CD4-positive, alpha-beta T cell (primary cell): ENCODE results near the gene MYRFL. TPM values are rescaled to one million over a fixed set of nuclear protein-coding genes. Genes with fewer than 3 reads are reported as not detected.

Source experiments
- ATAC-seq: fragments of 200-7000 bp; cut with Tn5 transposase; one replicate; pipeline ENCODE4 v1.10.0; 2022; ENCODE audit warnings: mild to moderate bottlenecking; ENCODE audit not compliant: poor library complexity
- CTCF ChIA-PET: fragments of 350-600 bp; sonication (Branson Sonifier 250); formaldehyde crosslinking; loops from one replicate; lab custom pipeline; 2021; ENCODE audit warnings: antibody characterized with exemption, inconsistent platforms; lab: Charles Lee
- POLR2A ChIA-PET: fragments of 350-600 bp; sonication (Branson Sonifier 250); formaldehyde crosslinking; loops from one replicate; lab custom pipeline; 2021; ENCODE audit warnings: antibody characterized with exemption, inconsistent platforms; lab: Charles Lee
- DNase-seq, 14 experiments: peaks; one replicate each; pipeline ENCODE4 v3.0.0-alpha.2; 2013 to 2020; ENCODE audit warnings: mixed read lengths in 2 of 14
- H3K27ac ChIP-seq, 2 donors: one replicate each; pipeline versions ENCODE4 v1.5.1 to v1.7.0; 2013; ENCODE audit warnings: low read length in 2 of 2, low read depth in 1 of 2, mild to moderate bottlenecking in 1 of 2
- H3K27me3 ChIP-seq, 2 experiments: 1 replicate in 1 of 2; 2 replicates in 1 of 2; pipeline versions ENCODE4 v1.6.1 to v1.7.0; 2013; ENCODE audit warnings: low read length in 2 of 2, control low read depth in 1 of 2, mild to moderate bottlenecking in 1 of 2, moderate library complexity in 1 of 2; ENCODE audit not compliant: insufficient read depth in 2 of 2, control insufficient read depth in 1 of 2
- H3K36me3 ChIP-seq: one replicate; pipeline ENCODE4 v1.6.1; 2013; ENCODE audit warnings: low read length, control low read depth; ENCODE audit not compliant: insufficient read depth
- H3K4me1 ChIP-seq: one replicate; pipeline ENCODE4 v1.6.1; 2013; ENCODE audit warnings: low read length, control low read depth; ENCODE audit not compliant: insufficient read depth
- H3K4me3 ChIP-seq: one replicate; pipeline ENCODE4 v1.5.1; 2013; ENCODE audit warnings: mild to moderate bottlenecking, low read length, moderate library complexity
- H3K9me3 ChIP-seq, 2 experiments: 1 replicate in 1 of 2; 2 replicates in 1 of 2; pipeline versions ENCODE4 v1.6.1 to v1.7.0; 2013; ENCODE audit warnings: low read length in 2 of 2, mild to moderate bottlenecking in 2 of 2, control low read depth in 1 of 2, moderate library complexity in 1 of 2; ENCODE audit not compliant: control insufficient read depth in 1 of 2, insufficient read depth in 1 of 2
- H3K27ac Mint-ChIP-seq: one replicate; pipeline ENCODE4 v1.8.0; 2020; ENCODE audit warnings: mixed read lengths
- H3K27me3 Mint-ChIP-seq: one replicate; pipeline ENCODE4 v1.8.0; 2021; ENCODE audit warnings: mixed read lengths
- H3K36me3 Mint-ChIP-seq: one replicate; pipeline ENCODE4 v1.8.0; 2021; ENCODE audit warnings: low read depth, mixed read lengths
- H3K4me1 Mint-ChIP-seq: one replicate; pipeline ENCODE4 v1.8.0; 2021; ENCODE audit warnings: low read depth, mixed read lengths
- H3K4me3 Mint-ChIP-seq: one replicate; pipeline ENCODE4 v1.8.0; 2020; ENCODE audit warnings: mild to moderate bottlenecking, mixed read lengths
- H3K9me3 Mint-ChIP-seq: one replicate; pipeline ENCODE4 v1.8.0; 2020; ENCODE audit warnings: mixed read lengths
- intact Hi-C, 2 experiments: fragments of 100-400 bp; cut with DNase I in 1 of 2; cut with micrococcal nuclease in 1 of 2; formaldehyde crosslinking; loops; one replicate each; pipeline versions ENCODE4 v1.15.1 to v1.9.0; 2023 to 2025; cut with DNase I, micrococcal nuclease
- total RNA-seq, 174 experiments: library from RNA in 2 of 174; stranded (reverse) in 2 of 174; gene quantifications; one replicate each; pipeline ENCODE4 v1.2.3 and lab custom pipeline; 2021 to 2026
- TF ChIP-seq, protein P1 (sequence below): fragments of 200-600 bp; IDR thresholded peaks from one replicate; pipeline ENCODE4 v1.8.0; 2022; ENCODE audit warnings: antibody characterized with exemption, mild to moderate bottlenecking

Gene MYRFL
- total RNA-seq, 2 experiments from 2014 or later = not detected

DNA sequence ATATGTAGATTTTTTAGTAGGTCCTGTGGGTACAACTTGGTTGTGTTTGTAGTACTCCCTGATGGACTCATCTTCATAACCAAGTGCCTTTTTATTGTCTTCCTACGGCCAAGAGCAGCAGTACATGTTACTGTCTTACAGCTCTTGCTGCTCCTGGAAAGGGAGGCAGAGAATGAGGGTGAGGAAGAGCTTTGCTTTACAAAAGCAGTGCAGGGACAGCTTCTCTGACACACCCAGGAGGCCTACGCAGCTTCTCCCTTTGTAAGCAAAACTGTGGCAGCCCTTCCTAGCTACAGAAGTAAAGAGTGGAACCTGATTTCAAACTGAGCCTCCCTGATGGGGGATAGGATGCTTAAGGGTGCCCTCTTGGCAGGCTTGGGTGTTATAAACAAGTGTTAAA lies 18.6 kb downstream of the MYRFL start:
- intact Hi-C loops = no loop called here
- TF ChIP-seq, protein P1, sequence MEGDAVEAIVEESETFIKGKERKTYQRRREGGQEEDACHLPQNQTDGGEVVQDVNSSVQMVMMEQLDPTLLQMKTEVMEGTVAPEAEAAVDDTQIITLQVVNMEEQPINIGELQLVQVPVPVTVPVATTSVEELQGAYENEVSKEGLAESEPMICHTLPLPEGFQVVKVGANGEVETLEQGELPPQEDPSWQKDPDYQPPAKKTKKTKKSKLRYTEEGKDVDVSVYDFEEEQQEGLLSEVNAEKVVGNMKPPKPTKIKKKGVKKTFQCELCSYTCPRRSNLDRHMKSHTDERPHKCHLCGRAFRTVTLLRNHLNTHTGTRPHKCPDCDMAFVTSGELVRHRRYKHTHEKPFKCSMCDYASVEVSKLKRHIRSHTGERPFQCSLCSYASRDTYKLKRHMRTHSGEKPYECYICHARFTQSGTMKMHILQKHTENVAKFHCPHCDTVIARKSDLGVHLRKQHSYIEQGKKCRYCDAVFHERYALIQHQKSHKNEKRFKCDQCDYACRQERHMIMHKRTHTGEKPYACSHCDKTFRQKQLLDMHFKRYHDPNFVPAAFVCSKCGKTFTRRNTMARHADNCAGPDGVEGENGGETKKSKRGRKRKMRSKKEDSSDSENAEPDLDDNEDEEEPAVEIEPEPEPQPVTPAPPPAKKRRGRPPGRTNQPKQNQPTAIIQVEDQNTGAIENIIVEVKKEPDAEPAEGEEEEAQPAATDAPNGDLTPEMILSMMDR = no peak

DNA sequence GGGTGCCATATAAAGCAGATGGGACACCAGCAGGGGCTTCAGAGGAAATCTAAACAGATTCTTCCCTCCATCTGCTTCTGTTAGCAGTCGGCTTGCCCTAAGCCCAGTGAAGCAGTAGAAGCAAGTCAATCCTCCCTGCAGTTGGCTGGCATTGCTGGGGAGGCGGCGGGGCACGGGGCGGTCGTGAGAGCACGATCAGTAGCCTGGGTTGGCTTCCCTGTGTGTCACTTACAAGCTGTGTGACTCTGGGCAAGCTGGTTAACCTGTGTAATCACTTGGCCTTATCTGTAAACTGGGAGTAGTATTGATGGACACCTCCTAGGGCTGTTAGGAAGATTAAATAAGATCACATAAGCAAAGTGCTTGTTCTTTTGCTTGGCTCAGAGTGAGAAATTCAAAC lies 19.4 kb downstream of the MYRFL start:
- Mint-ChIP-seq H3K27ac (no peak overlapping the region), H3K36me3 (no peaks in the 10 kb centered on the region), H3K4me1 (no peaks in the 10 kb centered on the region), H3K9me3 (no peaks in the 10 kb centered on the region), H3K4me3 (no peak overlapping the region), H3K27me3 (peaks cover 31% of the 10 kb centered on the region)
- TF ChIP-seq, protein P1 = no peak
- Histone ChIP-seq H3K27ac (no peak overlapping the region), H3K36me3 (no peaks in the 10 kb centered on the region), H3K27me3 (peaks cover 0 to 5% of the 10 kb centered on the region in 2 experiments), H3K9me3 (no peaks in the 10 kb centered on the region), H3K4me1 (no peaks in the 10 kb centered on the region), H3K4me3 (no peak overlapping the region)
- intact Hi-C loops = no loop called here
- POLR2A ChIA-PET = no interaction called here
- no peak for ATAC-seq
- DNase-seq = no peak
- CTCF ChIA-PET = no interaction called here

More for the DNA sequence above, 18.6 kb downstream of the MYRFL start:
- Mint-ChIP-seq H3K4me3 (no peak overlapping the region), H3K36me3 (no peaks in the 10 kb centered on the region), H3K27me3 (peaks cover 31% of the 10 kb centered on the region), H3K27ac (no peak overlapping the region), H3K4me1 (no peaks in the 10 kb centered on the region), H3K9me3 (no peaks in the 10 kb centered on the region)
- Histone ChIP-seq H3K9me3 (no peaks in the 10 kb centered on the region), H3K4me3 (no peak overlapping the region), H3K4me1 (no peaks in the 10 kb centered on the region), H3K36me3 (no peaks in the 10 kb centered on the region), H3K27me3 (peaks cover 0 to 5% of the 10 kb centered on the region in 2 experiments), H3K27ac (no peak overlapping the region)
- ATAC-seq = no peak
- ChIA-PET POLR2A (no interaction called here), CTCF (no interaction called here)
- no peak for DNase-seq

DNA sequence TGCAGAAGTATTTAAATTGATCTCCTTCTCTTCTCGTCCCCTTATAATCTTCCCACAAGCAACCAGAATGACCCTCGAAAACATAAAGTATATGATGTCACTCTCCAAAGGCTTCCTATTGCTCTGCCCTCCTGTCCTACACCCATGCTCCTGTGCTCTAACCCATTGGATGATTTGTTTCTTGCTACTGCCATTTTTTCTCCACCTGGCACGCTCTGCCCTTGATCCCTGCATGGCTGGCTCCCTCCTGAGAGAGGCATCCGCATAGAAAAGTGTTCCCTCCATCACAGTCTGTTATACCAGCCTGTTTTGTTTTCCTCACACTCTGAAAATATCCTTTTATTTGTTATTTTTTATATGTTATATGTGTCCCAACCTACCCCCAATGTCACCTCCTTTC lies 19.8 kb downstream of the MYRFL start:
- CTCF ChIA-PET = no interaction called here

More for the DNA sequence above, 19.8 kb downstream of the MYRFL start:
- intact Hi-C loops = no loop called here
- H3K9me3 ChIP-seq = no peaks in the 10 kb centered on the region
- H3K36me3 Mint-ChIP-seq = no peaks in the 10 kb centered on the region
- DNase-seq = no peak
- no peaks in the 10 kb centered on the region for H3K4me1 ChIP-seq
- H3K27ac ChIP-seq = no peak overlapping the region
- POLR2A ChIA-PET = no interaction called here
- H3K4me3 Mint-ChIP-seq = no peak overlapping the region
- no peak for ATAC-seq
- peaks cover 31% of the 10 kb centered on the region for H3K27me3 Mint-ChIP-seq
- peaks cover 0 to 5% of the 10 kb centered on the region in 2 experiments for H3K27me3 ChIP-seq
- no peaks in the 10 kb centered on the region for H3K4me1 Mint-ChIP-seq
- H3K9me3 Mint-ChIP-seq = no peaks in the 10 kb centered on the region
- TF ChIP-seq, protein P1 = no peak
- H3K36me3 ChIP-seq = no peaks in the 10 kb centered on the region
- no peak overlapping the region for H3K27ac Mint-ChIP-seq
- H3K4me3 ChIP-seq = no peak overlapping the region
